B cell (primary cell): ENCODE data around the gene MOB3A. TPM values are rescaled to one million over a fixed set of nuclear protein-coding genes. Genes with fewer than 3 reads are reported as not detected.
A peak's percentile ranks its signal among the peaks of the same experiment; 100 is the strongest.

Source experiments
- ATAC-seq: fragments of 200-7000 bp; cut with Tn5 transposase; one replicate; pipeline ENCODE4 v1.10.0; 2021; ENCODE audit warnings: low read depth, mild to moderate bottlenecking, moderate number of reproducible peaks, moderate library complexity
- CTCF ChIA-PET: fragments of 350-600 bp; sonication (Branson Sonifier 250); formaldehyde crosslinking; loops from one replicate; lab custom pipeline; 2021; ENCODE audit warnings: antibody characterized with exemption, inconsistent platforms; lab: Charles Lee
- POLR2A ChIA-PET: fragments of 350-600 bp; sonication (Branson Sonifier 250); formaldehyde crosslinking; loops from one replicate; lab custom pipeline; 2021; ENCODE audit warnings: antibody characterized with exemption; lab: Charles Lee
- DNase-seq: peaks from one replicate; pipeline ENCODE4 v3.0.0; 2013
- H2AFZ ChIP-seq: 2 replicates; pipeline ENCODE4 v1.6.1; 2012; ENCODE audit warnings: mild to moderate bottlenecking, low read depth, low read length; ENCODE audit not compliant: insufficient read depth, poor library complexity, severe bottlenecking
- H3K27ac ChIP-seq, 2 donors: 1 replicate in 1 of 2; 2 replicates in 1 of 2; pipeline ENCODE4 v1.5.1; 2012 to 2013; ENCODE audit warnings: low read length in 2 of 2, mild to moderate bottlenecking in 2 of 2, moderate library complexity in 1 of 2
- H3K27me3 ChIP-seq, 4 experiments: fragments of 200-600 bp in 1 of 4; sonication (generic) in 1 of 4; replicated peaks in 1 of 4; 1 replicate in 2 of 4; 2 replicates in 2 of 4; pipeline versions ENCODE4 v1.6.1 to v1.7.0; 2013 to 2016; ENCODE audit warnings: low read length in 3 of 4, mild to moderate bottlenecking in 2 of 4, mixed read lengths in 1 of 4, moderate library complexity in 1 of 4; ENCODE audit not compliant: insufficient read depth in 4 of 4, control insufficient read depth in 3 of 4; ENCODE audit errors: control extremely low read depth in 1 of 4
- H3K36me3 ChIP-seq, 2 experiments: replicated peaks in 1 of 2; 1 replicate in 1 of 2; 2 replicates in 1 of 2; pipeline versions ENCODE4 v1.6.1 to v1.7.1; 2013; ENCODE audit warnings: low read length in 1 of 2; ENCODE audit not compliant: insufficient read depth in 2 of 2, control insufficient read depth in 1 of 2; ENCODE audit errors: control extremely low read depth in 1 of 2, extremely low read depth in 1 of 2
- H3K4me1 ChIP-seq, 2 donors: fragments of 200-600 bp in 1 of 2; sonication (generic) in 1 of 2; 1 replicate in 1 of 2; 2 replicates in 1 of 2; pipeline versions ENCODE4 v1.5.1 to v1.6.1; 2013 to 2017; ENCODE audit warnings: low read length in 2 of 2; ENCODE audit not compliant: control insufficient read depth in 2 of 2, insufficient read depth in 2 of 2
- H3K4me2 ChIP-seq: replicated peaks from 2 replicates; pipeline ENCODE3; 2012; ENCODE audit warnings: mild to moderate bottlenecking, low read depth, low read length; ENCODE audit not compliant: poor library complexity, severe bottlenecking
- H3K4me3 ChIP-seq, 5 experiments: fragments of 200-600 bp in 1 of 5; sonication (generic) in 1 of 5; 1 replicate in 3 of 5; 2 replicates in 2 of 5; pipeline versions ENCODE4 v1.5.1 to v1.7.0; 2011 to 2016; ENCODE audit warnings: low read length in 4 of 5, mild to moderate bottlenecking in 4 of 5, low read depth in 2 of 5, control low read depth in 1 of 5, moderate library complexity in 1 of 5; ENCODE audit not compliant: insufficient read depth in 1 of 5; ENCODE audit errors: control extremely low read depth in 1 of 5, extremely low read depth in 1 of 5
- H3K79me2 ChIP-seq: fragments of 200-600 bp; sonication (generic); one replicate; pipeline ENCODE4 v1.6.0; 2016; ENCODE audit warnings: low read length; ENCODE audit not compliant: control insufficient read depth, insufficient read depth
- H3K9ac ChIP-seq: fragments of 200-600 bp; sonication (generic); 2 replicates; pipeline ENCODE4 v1.6.1; 2017; ENCODE audit warnings: mild to moderate bottlenecking, low read length, moderate library complexity
- H3K9me3 ChIP-seq, 3 donors: one replicate each; pipeline versions ENCODE4 v1.6.1 to v1.7.1; 2013; ENCODE audit warnings: low read length in 2 of 3; ENCODE audit not compliant: control insufficient read depth in 2 of 3, insufficient read depth in 1 of 3; ENCODE audit errors: control extremely low read depth in 1 of 3
- H4K20me1 ChIP-seq: 2 replicates; pipeline ENCODE4 v1.6.0; 2012; ENCODE audit warnings: mild to moderate bottlenecking, low read length; ENCODE audit not compliant: insufficient read depth, control insufficient read depth, poor library complexity, severe bottlenecking
- H3K27ac Mint-ChIP-seq: one replicate; pipeline ENCODE4 v1.8.0; 2021; ENCODE audit warnings: mixed read lengths
- H3K27me3 Mint-ChIP-seq: one replicate; pipeline ENCODE4 v1.8.0; 2021; ENCODE audit warnings: mixed read lengths
- H3K4me1 Mint-ChIP-seq: one replicate; pipeline ENCODE4 v1.8.0; 2021; ENCODE audit warnings: mixed read lengths
- H3K4me3 Mint-ChIP-seq: one replicate; pipeline ENCODE4 v1.8.0; 2021; ENCODE audit warnings: mixed read lengths
- H3K9me3 Mint-ChIP-seq: one replicate; pipeline ENCODE4 v1.8.0; 2022; ENCODE audit warnings: mixed read lengths; ENCODE audit not compliant: insufficient read depth
- CTCF ChIP-seq: fragments of 200-600 bp; IDR thresholded peaks from one replicate; pipeline ENCODE4 v1.8.0; 2022; ENCODE audit warnings: antibody characterized with exemption, mild to moderate bottlenecking
- EZH2 ChIP-seq: IDR thresholded peaks from 2 replicates; pipeline ENCODE4 v1.6.1; 2012; ENCODE audit warnings: borderline replicate concordance, low read depth, mild to moderate bottlenecking, moderate library complexity, low read length; ENCODE audit not compliant: insufficient read depth, poor library complexity, severe bottlenecking
- WGBS: methylation state at CpG from one replicate; pipeline ENCODE4 v1.1.5; 2013; ENCODE audit warnings: missing lambda C conversion rate; ENCODE audit not compliant: insufficient coverage; 5-methylcytosine and 5-hydroxymethylcytosine counted together
- intact Hi-C: fragments of 100-400 bp; cut with micrococcal nuclease; formaldehyde crosslinking; loops from one replicate; pipeline ENCODE4 v1.10.0; 2022
- polyA plus RNA-seq: library from polyadenylated mRNA; depleted of rRNA; stranded (reverse); fragments of >200 nt; gene quantifications from 2 replicates; pipeline ENCODE4 v1.2.3, GENCODE V29; 2012
- total RNA-seq, 2 donors: library from RNA; stranded (reverse); fragments of 120-200 nt in 1 of 2; gene quantifications; 1 replicate in 1 of 2; 2 replicates in 1 of 2; pipeline versions ENCODE4 v1.2.3 to v1.2.4, GENCODE V29; 2013 to 2022

Gene MOB3A
- total and polyA plus RNA-seq, 2 donors (not counting 1 experiment from before 2014, with no cell fraction given) = 190 to 228 TPM

- H4K20me1 ChIP-seq = peaks cover 46% of the 10 kb centered on the region
- ChIA-PET CTCF (interaction anchor here (0.8 to 2.9 kb wide), 14 partner anchors 9 to 207 kb away, joined by 3 to 51 read pairs (median 4); partner anchors contain the start of gene MOB3A), POLR2A (interaction anchor here (0.5 to 8.2 kb wide), 17 partner anchors 10 to 784 kb away, joined by 3 to 123 read pairs (median 5); partner anchors contain the start of genes IZUMO4 and MOB3A)
- ATAC-seq (peak; percentile 65), DNase-seq (peak; percentile 97)
- intact Hi-C loops = loop anchor here (1.0 to 2.0 kb wide), 7 partner anchors 9 to 100 kb away; partner anchors contain the start of genes AP3D1, IZUMO4 and MOB3A
- peaks cover 0 to 34% of the 10 kb centered on the region in 2 experiments for H3K36me3 ChIP-seq
- H3K9me3 Mint-ChIP-seq = no peaks in the 10 kb centered on the region
- TF ChIP-seq EZH2 (no peak), CTCF (peak; percentile 45)
- peaks cover 50% of the 10 kb centered on the region for H3K79me2 ChIP-seq
- peak within 1 kb of the TSS; percentile 99 for H3K27ac ChIP-seq
- peak within 1 kb of the TSS; percentile 62 to 98 (median 94) for H3K4me3 ChIP-seq
- no peaks in the 10 kb centered on the region for H3K27me3 ChIP-seq
- H3K9ac ChIP-seq = peak within 1 kb of the TSS; percentile 78
- peak within 1 kb of the TSS; percentile 99 for H3K4me3 Mint-ChIP-seq
- peaks cover 0 to 3% (median 0%) of the 10 kb centered on the region in 3 donors for H3K9me3 ChIP-seq
- no peaks in the 10 kb centered on the region for H3K27me3 Mint-ChIP-seq
- H3K4me2 ChIP-seq = peak within 1 kb of the TSS; percentile 92
- 2% methylated on average over 93 of the region's 93 CpGs for WGBS
- peaks cover 67% of the 10 kb centered on the region for H3K4me1 Mint-ChIP-seq
- H3K27ac Mint-ChIP-seq = peak within 1 kb of the TSS; percentile 98
- H3K4me1 ChIP-seq = peaks cover 79 to 85% of the 10 kb centered on the region in 2 donors
- H2AFZ ChIP-seq = peak within 1 kb of the TSS; percentile 29
These were observed 44.9 kb downstream of the MOB3A start, which contains the start of gene MKNK2 for GRCh38 chr19:2050991-2051772. MKNK2 (minus strand) TSS chr19:2051244; CDS start chr19:2050851, 393 bp downstream.
